K562 (cell line): Measurements from ENCODE around the gene ZC3H10. TPM values are rescaled to one million over a fixed set of nuclear protein-coding genes. Genes with fewer than 3 reads are reported as not detected.

ENCODE experiments used
- GABPA ChIP-seq: fragments of 200-800 bp; sonication (Bioruptor generic); conservative IDR thresholded peaks from 2 replicates; pipeline ENCODE4 v1.6.1; 2016; ENCODE audit warnings: low read depth, missing genetic modification characterization, missing compliant biosample characterization
- HMG20B ChIP-seq: fragments of 250-450 bp; sonication (Bioruptor Pico); IDR thresholded peaks from 2 replicates; pipeline ENCODE4 v1.5.0; 2021; ENCODE audit warnings: mild to moderate bottlenecking
- KAT8 ChIP-seq: fragments of 450-650 bp; IDR thresholded peaks from 2 replicates; pipeline ENCODE4 v1.6.1; 2016; ENCODE audit warnings: low read depth, mild to moderate bottlenecking
- RAD21 ChIP-seq, 2 experiments: fragments of 250-450 bp in 1 of 2; fragments of 450-650 bp in 1 of 2; sonication (Bioruptor Pico) in 1 of 2; formaldehyde crosslinking in 1 of 2; IDR thresholded peaks in 1 of 2; conservative IDR thresholded peaks in 1 of 2; 2 replicates each; pipeline versions ENCODE4 v1.4.0 to v1.8.0; 2020 to 2022; ENCODE audit warnings: mild to moderate bottlenecking in 2 of 2, moderate library complexity in 1 of 2
- YY1 ChIP-seq, 3 experiments: IDR thresholded peaks; 2 replicates each; pipeline ENCODE4 v1.6.1; 2011; ENCODE audit warnings: low read length in 2 of 3, mild to moderate bottlenecking in 2 of 3, moderate library complexity in 2 of 3, borderline replicate concordance in 1 of 3, control low read depth in 1 of 3, low read depth in 1 of 3; ENCODE audit not compliant: insufficient read depth in 3 of 3, insufficient replicate concordance in 2 of 3, control insufficient read depth in 1 of 3, insufficient read length in 1 of 3; ENCODE audit errors: extremely low read depth in 1 of 3
- ZNF133 ChIP-seq: fragments of 250-450 bp; sonication (Bioruptor Pico); IDR thresholded peaks from 2 replicates; pipeline ENCODE4 v1.4.0; 2020; ENCODE audit warnings: mild to moderate bottlenecking
- ZNF134 ChIP-seq: fragments of 250-450 bp; sonication (Bioruptor Pico); conservative IDR thresholded peaks from 2 replicates; pipeline ENCODE4 v1.4.0; 2020
- ZNF146 ChIP-seq: IDR thresholded peaks from one replicate; pipeline ENCODE4 v1.6.1; 2018; ENCODE audit warnings: missing compliant biosample characterization; ENCODE audit not compliant: unreplicated experiment
- ZNF224 ChIP-seq: sonication (generic); formaldehyde crosslinking; IDR thresholded peaks from 2 replicates; pipeline ENCODE4 v1.8.0; 2022; ENCODE audit warnings: mild to moderate bottlenecking, missing genetic modification reagents
- ZNF780A ChIP-seq: fragments of 250-450 bp; sonication (Bioruptor Pico); IDR thresholded peaks from 2 replicates; pipeline ENCODE4 v1.5.0; 2021; ENCODE audit warnings: mild to moderate bottlenecking
- polyA plus RNA-seq, 8 experiments: library from polyadenylated mRNA; depleted of rRNA in 4 of 8; stranded (reverse) in 5 of 8; unstranded in 3 of 8; fragments of >200 nt; fragmentation: Nextera tagmentation in 2 of 8; fragmentation: Illumina TruSeq in 1 of 8; extraction: Ambion mirVana in 2 of 8; extraction: Trizol in 1 of 8; gene quantifications; 2 replicates each; pipeline versions ENCODE4 v1.2.1 to v1.2.3, GENCODE V29; 2011 to 2014; ENCODE audit warnings: inconsistent platforms in 1 of 8, missing spikeins in 1 of 8
- total RNA-seq, 7 experiments: library from RNA; depleted of rRNA in 6 of 7; stranded (reverse); fragments of >200 nt in 6 of 7; fragmentation: Illumina TruSeq in 2 of 7; extraction: Trizol in 2 of 7; gene quantifications; 2 replicates each; pipeline versions ENCODE4 v1.2.1 to v1.2.3, GENCODE V29; 2011 to 2021; ENCODE audit warnings: low replicate concordance in 1 of 7
- TF ChIP-seq, protein P1 (sequence below): sonication (generic); formaldehyde crosslinking; IDR thresholded peaks from 2 replicates; pipeline ENCODE4 v1.8.0; 2022; ENCODE audit warnings: mild to moderate bottlenecking, missing genetic modification reagents, borderline replicate concordance
- TF ChIP-seq, protein P2 (sequence below): sonication (generic); formaldehyde crosslinking; IDR thresholded peaks from 2 replicates; pipeline ENCODE4 v1.5.0; 2020; ENCODE audit warnings: missing genetic modification reagents
- TF ChIP-seq, protein P3 (sequence below): fragments of 250-450 bp; sonication (Bioruptor Pico); IDR thresholded peaks from 2 replicates; pipeline ENCODE4 v1.4.0; 2020; ENCODE audit warnings: mild to moderate bottlenecking
- TF ChIP-seq, protein P4 (sequence below): fragments of 250-450 bp; sonication (Bioruptor Pico); IDR thresholded peaks from 2 replicates; pipeline ENCODE4 v1.5.1; 2021; ENCODE audit warnings: mild to moderate bottlenecking
- TF ChIP-seq, protein P5 (sequence below): sonication (generic); formaldehyde crosslinking; IDR thresholded peaks from 2 replicates; pipeline ENCODE4 v1.8.0; 2022; ENCODE audit warnings: mild to moderate bottlenecking, missing genetic modification reagents

ZC3H10 gene
- total and polyA plus RNA-seq, 9 of the 15 experiments (the other 6 are each of a cell fraction or from before 2014, with no cell fraction given) = 0.31 to 4.1 (median 1.6) TPM

DNA sequence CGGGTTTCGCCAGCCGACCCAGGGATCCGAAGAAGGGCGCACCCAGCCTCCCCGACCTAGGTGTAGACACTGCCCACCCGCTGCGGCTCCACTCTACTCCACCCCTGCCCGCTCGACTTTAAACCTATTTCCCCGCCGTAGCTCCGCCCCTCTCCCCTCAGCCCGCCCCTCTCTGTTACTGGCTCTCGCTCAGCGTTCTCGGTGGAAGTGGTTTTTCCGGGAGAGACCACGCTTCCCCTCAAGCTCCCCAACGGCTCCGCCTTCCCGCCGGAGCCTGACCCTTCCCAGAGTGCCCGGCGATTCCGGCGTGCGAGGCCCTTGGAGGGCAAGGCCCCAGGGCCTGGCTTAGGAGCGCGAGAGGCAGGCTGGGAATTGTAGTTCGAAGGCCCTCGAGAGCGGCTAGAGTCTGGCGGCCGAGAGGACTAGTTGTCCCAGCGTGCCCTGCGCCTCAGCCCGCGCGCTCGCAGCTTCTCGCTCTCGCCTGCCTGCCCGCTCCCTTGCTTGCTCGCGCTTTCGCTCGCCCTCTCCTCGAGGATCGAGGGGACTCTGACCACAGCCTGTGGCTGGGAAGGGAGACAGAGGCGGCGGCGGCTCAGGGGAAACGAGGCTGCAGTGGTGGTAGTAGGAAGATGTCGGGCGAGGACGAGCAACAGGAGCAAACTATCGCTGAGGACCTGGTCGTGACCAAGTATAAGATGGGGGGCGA is 13.8 kb upstream of the ZC3H10 start, which contains the start of gene PA2G4 (continued):
- no peak for TF ChIP-seq ZNF780A (CRISPR knock-in tag)
- peak; percentile 6 for TF ChIP-seq ZNF146
- TF ChIP-seq, protein P1, sequence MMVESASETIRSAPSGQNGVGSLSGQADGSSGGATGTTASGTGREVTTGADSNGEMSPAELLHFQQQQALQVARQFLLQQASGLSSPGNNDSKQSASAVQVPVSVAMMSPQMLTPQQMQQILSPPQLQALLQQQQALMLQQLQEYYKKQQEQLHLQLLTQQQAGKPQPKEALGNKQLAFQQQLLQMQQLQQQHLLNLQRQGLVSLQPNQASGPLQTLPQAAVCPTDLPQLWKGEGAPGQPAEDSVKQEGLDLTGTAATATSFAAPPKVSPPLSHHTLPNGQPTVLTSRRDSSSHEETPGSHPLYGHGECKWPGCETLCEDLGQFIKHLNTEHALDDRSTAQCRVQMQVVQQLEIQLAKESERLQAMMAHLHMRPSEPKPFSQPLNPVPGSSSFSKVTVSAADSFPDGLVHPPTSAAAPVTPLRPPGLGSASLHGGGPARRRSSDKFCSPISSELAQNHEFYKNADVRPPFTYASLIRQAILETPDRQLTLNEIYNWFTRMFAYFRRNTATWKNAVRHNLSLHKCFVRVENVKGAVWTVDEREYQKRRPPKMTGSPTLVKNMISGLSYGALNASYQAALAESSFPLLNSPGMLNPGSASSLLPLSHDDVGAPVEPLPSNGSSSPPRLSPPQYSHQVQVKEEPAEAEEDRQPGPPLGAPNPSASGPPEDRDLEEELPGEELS (CRISPR knock-in tag) = no peak; the same call in 1 of the 2 replicates
- no peak for TF ChIP-seq YY1 (IDR thresholded peaks at IDR 0.05; ENCODE audit: borderline replicate concordance in 1 of 3, control insufficient read depth in 1 of 3, extremely low read depth in 1 of 3, insufficient read depth in 3 of 3, insufficient read length in 1 of 3, insufficient replicate concordance in 2 of 3, low read depth in 1 of 3, low read length in 2 of 3)
- no peak for TF ChIP-seq KAT8
- TF ChIP-seq HMG20B (CRISPR knock-in tag) = no peak
- TF ChIP-seq, protein P2, sequence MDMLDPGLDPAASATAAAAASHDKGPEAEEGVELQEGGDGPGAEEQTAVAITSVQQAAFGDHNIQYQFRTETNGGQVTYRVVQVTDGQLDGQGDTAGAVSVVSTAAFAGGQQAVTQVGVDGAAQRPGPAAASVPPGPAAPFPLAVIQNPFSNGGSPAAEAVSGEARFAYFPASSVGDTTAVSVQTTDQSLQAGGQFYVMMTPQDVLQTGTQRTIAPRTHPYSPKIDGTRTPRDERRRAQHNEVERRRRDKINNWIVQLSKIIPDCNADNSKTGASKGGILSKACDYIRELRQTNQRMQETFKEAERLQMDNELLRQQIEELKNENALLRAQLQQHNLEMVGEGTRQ (CRISPR knock-in tag) = no peak
- TF ChIP-seq, protein P3, sequence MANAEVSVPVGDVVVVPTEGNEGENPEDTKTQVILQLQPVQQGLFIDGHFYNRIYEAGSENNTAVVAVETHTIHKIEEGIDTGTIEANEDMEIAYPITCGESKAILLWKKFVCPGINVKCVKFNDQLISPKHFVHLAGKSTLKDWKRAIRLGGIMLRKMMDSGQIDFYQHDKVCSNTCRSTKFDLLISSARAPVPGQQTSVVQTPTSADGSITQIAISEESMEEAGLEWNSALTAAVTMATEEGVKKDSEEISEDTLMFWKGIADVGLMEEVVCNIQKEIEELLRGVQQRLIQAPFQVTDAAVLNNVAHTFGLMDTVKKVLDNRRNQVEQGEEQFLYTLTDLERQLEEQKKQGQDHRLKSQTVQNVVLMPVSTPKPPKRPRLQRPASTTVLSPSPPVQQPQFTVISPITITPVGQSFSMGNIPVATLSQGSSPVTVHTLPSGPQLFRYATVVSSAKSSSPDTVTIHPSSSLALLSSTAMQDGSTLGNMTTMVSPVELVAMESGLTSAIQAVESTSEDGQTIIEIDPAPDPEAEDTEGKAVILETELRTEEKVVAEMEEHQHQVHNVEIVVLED (CRISPR knock-in tag) = peak; percentile 74
- TF ChIP-seq ZNF224 (CRISPR knock-in tag) = no peak
- TF ChIP-seq, protein P4, sequence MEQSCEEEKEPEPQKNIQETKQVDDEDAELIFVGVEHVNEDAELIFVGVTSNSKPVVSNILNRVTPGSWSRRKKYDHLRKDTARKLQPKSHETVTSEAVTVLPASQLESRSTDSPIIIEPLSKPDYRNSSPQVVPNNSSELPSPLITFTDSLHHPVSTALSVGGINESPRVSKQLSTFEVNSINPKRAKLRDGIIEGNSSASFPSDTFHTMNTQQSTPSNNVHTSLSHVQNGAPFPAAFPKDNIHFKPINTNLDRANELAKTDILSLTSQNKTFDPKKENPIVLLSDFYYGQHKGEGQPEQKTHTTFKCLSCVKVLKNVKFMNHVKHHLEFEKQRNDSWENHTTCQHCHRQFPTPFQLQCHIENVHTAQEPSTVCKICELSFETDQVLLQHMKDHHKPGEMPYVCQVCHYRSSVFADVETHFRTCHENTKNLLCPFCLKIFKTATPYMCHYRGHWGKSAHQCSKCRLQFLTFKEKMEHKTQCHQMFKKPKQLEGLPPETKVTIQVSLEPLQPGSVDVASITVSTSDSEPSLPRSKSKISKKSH (CRISPR knock-in tag) = no peak
- no peak for TF ChIP-seq ZNF134 (CRISPR knock-in tag)
- no peak for TF ChIP-seq RAD21 (CRISPR knock-in tag; conservative IDR thresholded peaks at IDR 0.05 in 1 of 2, IDR thresholded peaks at IDR 0.05 in 1 of 2)
- TF ChIP-seq, protein P5, sequence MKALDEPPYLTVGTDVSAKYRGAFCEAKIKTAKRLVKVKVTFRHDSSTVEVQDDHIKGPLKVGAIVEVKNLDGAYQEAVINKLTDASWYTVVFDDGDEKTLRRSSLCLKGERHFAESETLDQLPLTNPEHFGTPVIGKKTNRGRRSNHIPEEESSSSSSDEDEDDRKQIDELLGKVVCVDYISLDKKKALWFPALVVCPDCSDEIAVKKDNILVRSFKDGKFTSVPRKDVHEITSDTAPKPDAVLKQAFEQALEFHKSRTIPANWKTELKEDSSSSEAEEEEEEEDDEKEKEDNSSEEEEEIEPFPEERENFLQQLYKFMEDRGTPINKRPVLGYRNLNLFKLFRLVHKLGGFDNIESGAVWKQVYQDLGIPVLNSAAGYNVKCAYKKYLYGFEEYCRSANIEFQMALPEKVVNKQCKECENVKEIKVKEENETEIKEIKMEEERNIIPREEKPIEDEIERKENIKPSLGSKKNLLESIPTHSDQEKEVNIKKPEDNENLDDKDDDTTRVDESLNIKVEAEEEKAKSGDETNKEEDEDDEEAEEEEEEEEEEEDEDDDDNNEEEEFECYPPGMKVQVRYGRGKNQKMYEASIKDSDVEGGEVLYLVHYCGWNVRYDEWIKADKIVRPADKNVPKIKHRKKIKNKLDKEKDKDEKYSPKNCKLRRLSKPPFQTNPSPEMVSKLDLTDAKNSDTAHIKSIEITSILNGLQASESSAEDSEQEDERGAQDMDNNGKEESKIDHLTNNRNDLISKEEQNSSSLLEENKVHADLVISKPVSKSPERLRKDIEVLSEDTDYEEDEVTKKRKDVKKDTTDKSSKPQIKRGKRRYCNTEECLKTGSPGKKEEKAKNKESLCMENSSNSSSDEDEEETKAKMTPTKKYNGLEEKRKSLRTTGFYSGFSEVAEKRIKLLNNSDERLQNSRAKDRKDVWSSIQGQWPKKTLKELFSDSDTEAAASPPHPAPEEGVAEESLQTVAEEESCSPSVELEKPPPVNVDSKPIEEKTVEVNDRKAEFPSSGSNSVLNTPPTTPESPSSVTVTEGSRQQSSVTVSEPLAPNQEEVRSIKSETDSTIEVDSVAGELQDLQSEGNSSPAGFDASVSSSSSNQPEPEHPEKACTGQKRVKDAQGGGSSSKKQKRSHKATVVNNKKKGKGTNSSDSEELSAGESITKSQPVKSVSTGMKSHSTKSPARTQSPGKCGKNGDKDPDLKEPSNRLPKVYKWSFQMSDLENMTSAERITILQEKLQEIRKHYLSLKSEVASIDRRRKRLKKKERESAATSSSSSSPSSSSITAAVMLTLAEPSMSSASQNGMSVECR = peak; percentile 87
- peak; percentile 78 for TF ChIP-seq GABPA (tag)
- TF ChIP-seq ZNF133 (CRISPR knock-in tag) = no peak
